Activated T-helper 9 cell treated with anti-CD3 and anti-CD28 coated beads, Interleukin-2, amount 50 U/mL, for 16 hours (primary cell): ENCODE results near the gene SCAF1.

Experiments used
- DNase-seq: peaks from one replicate; pipeline ENCODE4 v3.0.0-alpha.2; 2020; ENCODE audit warnings: low read depth

Gene SCAF1

GRCh38 chr19:49665036-49665350, 23.0 kb downstream of the SCAF1 start:
- DNase-seq, result no peak

- DNase-seq, result peak; percentile 98
These were observed 23.5 kb downstream of the SCAF1 start, which contains the start of the genes BCL2L12 and IRF3 for GRCh38 chr19:49665351-49666119. Gene BCL2L12 (plus strand): TSS chr19:49665933. CDS start chr19:49666693, 760 bp downstream. Gene IRF3 (minus strand): TSS chr19:49665857. CDS start chr19:49664838, 1,019 bp downstream.

GRCh38 chr19:49666120-49666444, 24.1 kb downstream of the SCAF1 start:
- DNase-seq, result no peak

- no peak for DNase-seq
These were observed 25.5 kb downstream of the SCAF1 start for GRCh38 chr19:49667473-49667872.

- DNase-seq, result no peak
These were observed 27.5 kb downstream of the SCAF1 start for GRCh38 chr19:49669516-49669915.

- DNase-seq, result peak; percentile 67
These were observed 30.3 kb downstream of the SCAF1 start for GRCh38 chr19:49672131-49672919.

GRCh38 chr19:49676136-49676783, 34.3 kb downstream of the SCAF1 start:
- peak; percentile 42 for DNase-seq

- peak; percentile 97 for DNase-seq
These were observed 34.8 kb downstream of the SCAF1 start for GRCh38 chr19:49676784-49677230.

- DNase-seq, result peak; percentile 44
These were observed 35.4 kb downstream of the SCAF1 start, which contains the start of gene PRMT1 for GRCh38 chr19:49677231-49677900. Gene PRMT1 (plus strand): TSS chr19:49677271. CDS start chr19:49677281, 10 bp downstream.

GRCh38 chr19:49677901-49678674, 36.1 kb downstream of the SCAF1 start:
- peak; percentile 70 for DNase-seq

- no peak for DNase-seq
These were observed 37.2 kb downstream of the SCAF1 start for GRCh38 chr19:49678985-49679770.

- no peak for DNase-seq
These were observed 37.9 kb downstream of the SCAF1 start for GRCh38 chr19:49679771-49680413.

- peak; percentile 93 for DNase-seq
These were observed 38.7 kb downstream of the SCAF1 start for GRCh38 chr19:49680421-49681351.

GRCh38 chr19:49681830-49682229, 39.8 kb downstream of the SCAF1 start:
- DNase-seq, result no peak

GRCh38 chr19:49682274-49682673, 40.3 kb downstream of the SCAF1 start:
- no peak for DNase-seq

- DNase-seq, result no peak
These were observed 41.8 kb downstream of the SCAF1 start for GRCh38 chr19:49683814-49684250.

- no peak for DNase-seq
These were observed 42.4 kb downstream of the SCAF1 start for GRCh38 chr19:49684251-49684982.

GRCh38 chr19:49684983-49685553, 43.1 kb downstream of the SCAF1 start:
- DNase-seq, result no peak
